Measurements from ENCODE around the gene SPTBN1.

SPTBN1 gene

DNA sequence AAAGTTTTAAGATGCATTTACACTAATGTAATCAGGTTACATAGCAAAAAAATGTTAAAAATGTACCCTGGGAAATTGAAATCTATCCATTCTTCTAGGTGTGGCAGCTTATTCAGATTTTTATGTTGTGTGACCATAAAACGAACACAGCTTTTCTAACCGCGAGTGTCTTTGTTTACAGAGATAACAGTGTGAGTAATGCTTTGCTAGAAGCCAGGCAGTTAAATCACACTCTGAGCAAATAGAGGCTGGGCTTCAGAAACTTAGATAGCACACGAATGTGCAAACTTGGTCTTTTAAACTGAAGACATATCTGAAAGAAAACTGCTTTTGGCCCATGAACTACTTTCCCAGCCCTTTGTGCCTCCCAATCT lies 116.1 kb downstream of the SPTBN1 start:
- TF ChIP-seq, protein P1, sequence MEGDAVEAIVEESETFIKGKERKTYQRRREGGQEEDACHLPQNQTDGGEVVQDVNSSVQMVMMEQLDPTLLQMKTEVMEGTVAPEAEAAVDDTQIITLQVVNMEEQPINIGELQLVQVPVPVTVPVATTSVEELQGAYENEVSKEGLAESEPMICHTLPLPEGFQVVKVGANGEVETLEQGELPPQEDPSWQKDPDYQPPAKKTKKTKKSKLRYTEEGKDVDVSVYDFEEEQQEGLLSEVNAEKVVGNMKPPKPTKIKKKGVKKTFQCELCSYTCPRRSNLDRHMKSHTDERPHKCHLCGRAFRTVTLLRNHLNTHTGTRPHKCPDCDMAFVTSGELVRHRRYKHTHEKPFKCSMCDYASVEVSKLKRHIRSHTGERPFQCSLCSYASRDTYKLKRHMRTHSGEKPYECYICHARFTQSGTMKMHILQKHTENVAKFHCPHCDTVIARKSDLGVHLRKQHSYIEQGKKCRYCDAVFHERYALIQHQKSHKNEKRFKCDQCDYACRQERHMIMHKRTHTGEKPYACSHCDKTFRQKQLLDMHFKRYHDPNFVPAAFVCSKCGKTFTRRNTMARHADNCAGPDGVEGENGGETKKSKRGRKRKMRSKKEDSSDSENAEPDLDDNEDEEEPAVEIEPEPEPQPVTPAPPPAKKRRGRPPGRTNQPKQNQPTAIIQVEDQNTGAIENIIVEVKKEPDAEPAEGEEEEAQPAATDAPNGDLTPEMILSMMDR (IDR thresholded peaks at IDR 0.05; ENCODE audit: low read depth, low read length): no peak
- peak overlapping the region; percentile 39 for H3K4me3 ChIP-seq (ENCODE audit: low read depth, low read length)

- peak overlapping the region; percentile 39 for H3K4me3 ChIP-seq (ENCODE audit: low read depth, low read length)
- TF ChIP-seq, protein P1 (IDR thresholded peaks at IDR 0.05; ENCODE audit: low read depth, low read length): no peak
Observed at GRCh38 chr2:54572636-54573536, 116.8 kb downstream of the SPTBN1 start.

DNA sequence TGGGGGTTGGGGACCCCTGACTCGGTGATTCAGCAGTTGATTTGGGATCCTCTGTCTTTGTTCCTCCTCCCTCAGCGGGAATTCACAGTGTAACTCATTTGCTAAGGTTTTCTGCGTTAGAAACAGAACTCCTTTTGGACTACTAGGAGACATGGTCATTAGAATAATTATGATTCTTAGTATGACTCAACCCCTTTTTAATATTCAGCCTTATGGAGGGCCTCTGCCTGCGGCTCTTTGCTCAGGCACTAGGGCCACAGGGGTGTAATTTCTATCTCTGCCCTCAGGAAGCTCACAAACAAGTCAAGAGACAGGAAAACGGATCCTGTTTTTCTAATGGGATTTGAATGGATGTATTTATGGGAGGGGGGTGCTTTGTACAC lies 117.4 kb downstream of the SPTBN1 start:
- TF ChIP-seq, protein P1 (IDR thresholded peaks at IDR 0.05; ENCODE audit: low read depth, low read length): no peak
- H3K4me3 ChIP-seq (ENCODE audit: low read depth, low read length): no peak overlapping the region

- no peak overlapping the region for H3K4me3 ChIP-seq (ENCODE audit: low read depth, low read length)
- TF ChIP-seq, protein P1 (IDR thresholded peaks at IDR 0.05; ENCODE audit: low read depth, low read length): no peak
Observed at GRCh38 chr2:54574107-54574859, 118.2 kb downstream of the SPTBN1 start.

DNA sequence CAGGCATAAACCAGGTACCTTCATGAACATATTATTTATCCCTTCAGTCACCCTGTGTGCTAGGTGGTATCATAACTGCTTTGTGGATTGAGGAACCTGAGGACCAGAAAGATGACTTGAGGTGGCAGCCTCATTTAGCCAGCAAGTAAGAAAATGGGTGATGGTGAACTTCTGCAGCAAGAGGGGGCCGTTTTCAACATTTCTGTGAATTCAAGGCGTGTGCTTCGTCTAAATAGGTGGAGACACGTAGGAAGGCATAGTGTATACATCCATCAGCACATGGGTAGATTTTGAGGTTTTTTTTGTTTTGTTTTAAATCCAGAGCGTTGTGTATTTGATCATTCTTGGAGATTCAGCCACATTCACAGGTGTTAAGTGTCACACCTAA lies 118.7 kb downstream of the SPTBN1 start:
- H3K4me3 ChIP-seq (ENCODE audit: low read depth, low read length): no peak overlapping the region
- TF ChIP-seq, protein P1 (IDR thresholded peaks at IDR 0.05; ENCODE audit: low read depth, low read length): no peak

GRCh38 chr2:54575379-54575888 lies 119.3 kb downstream of the SPTBN1 start:
- TF ChIP-seq, protein P1 (IDR thresholded peaks at IDR 0.05; ENCODE audit: low read depth, low read length): no peak
- H3K4me3 ChIP-seq (ENCODE audit: low read depth, low read length): no peak overlapping the region

DNA sequence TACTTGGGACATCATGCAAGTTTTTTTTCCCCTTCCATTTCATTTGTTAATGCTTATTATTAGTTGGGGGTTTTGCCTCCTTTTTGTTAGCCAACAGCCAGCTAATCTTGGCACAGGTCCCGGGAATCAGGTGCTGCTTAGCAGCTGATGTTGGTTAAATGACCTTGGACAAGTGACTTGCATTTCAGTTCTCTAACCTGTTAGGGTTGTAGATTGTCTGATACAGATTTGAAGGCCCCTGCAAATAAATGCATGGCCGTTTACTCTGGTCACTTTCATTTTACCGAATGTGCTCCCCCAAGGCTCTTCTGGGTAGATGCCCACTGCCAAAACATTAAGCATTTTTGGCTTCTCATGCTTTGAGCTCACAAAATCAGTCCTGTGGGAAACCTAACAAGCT lies 120.9 kb downstream of the SPTBN1 start:
- TF ChIP-seq, protein P1 (IDR thresholded peaks at IDR 0.05; ENCODE audit: low read depth, low read length): no peak
- no peak overlapping the region for H3K4me3 ChIP-seq (ENCODE audit: low read depth, low read length)

Data from WI38 (cell line).